RWPE1 (cell line): ENCODE data around the gene AP2A1.

ENCODE experiments used
- CTCF ChIA-PET: fragments of 350-600 bp; sonication (Branson Sonifier 250); formaldehyde crosslinking; extraction: SDS; loops from one replicate; lab custom pipeline; 2021; lab: Yijun Ruan, JAX
- POLR2A ChIA-PET: fragments of 400-600 bp; formaldehyde crosslinking; extraction: SDS; loops from one replicate; lab custom pipeline; 2020; ENCODE audit warnings: antibody characterized with exemption; ENCODE audit not compliant: low non-redundant PET; lab: Yijun Ruan, JAX
- DNase-seq: peaks from one replicate; pipeline ENCODE4 v3.0.0; 2012; ENCODE audit warnings: low spot score
- H3K27ac ChIP-seq: fragments of 450-650 bp; 2 replicates; pipeline ENCODE4 v1.5.1; 2017
- CTCF ChIP-seq: fragments of 450-650 bp; conservative IDR thresholded peaks from 2 replicates; pipeline ENCODE4 v1.5.1; 2017; ENCODE audit warnings: low read depth, mild to moderate bottlenecking

The AP2A1 gene

GRCh38 chr19:49811328-49811727 is 44.5 kb downstream of the AP2A1 start:
- peak overlapping the region; percentile 84; the same call in 1 of the 2 replicates for H3K27ac ChIP-seq
- no peak for TF ChIP-seq CTCF
- DNase-seq, result no peak
- ChIA-PET CTCF (interaction anchor here (0.6 kb wide), 1 partner anchor 111 kb away, joined by 3 read pairs; no protein-coding TSS in a partner anchor), POLR2A (no interaction called here)

- TF ChIP-seq CTCF, result no peak
- DNase-seq, result no peak
- H3K27ac ChIP-seq, result peak overlapping the region; percentile 84
- ChIA-PET POLR2A (no interaction called here), CTCF (interaction anchor here (0.6 to 0.7 kb wide), 2 partner anchors 16 to 46 kb away, joined by 3 read pairs; partner anchors contain the start of gene AP2A1)
Observed at GRCh38 chr19:49812452-49812996, 45.7 kb downstream of the AP2A1 start.

- POLR2A ChIA-PET, result no interaction called here
- peak; percentile 92 for DNase-seq
- H3K27ac ChIP-seq, result peak within 1 kb of the TSS; percentile 84
- no peak for TF ChIP-seq CTCF
- CTCF ChIA-PET, result interaction anchor here (0.6 to 0.7 kb wide), 2 partner anchors 17 to 46 kb away, joined by 3 read pairs; partner anchors contain the start of gene AP2A1
Observed at GRCh38 chr19:49812997-49813861, 46.4 kb downstream of the AP2A1 start, which contains the start of gene FUZ. TSS of gene FUZ (minus strand) at chr19:49813292. CDS start at chr19:49813106, 186 bp downstream.

- CTCF ChIA-PET, result no interaction called here
- H3K27ac ChIP-seq, result peak overlapping the region; percentile 65
- no peak for DNase-seq
- TF ChIP-seq CTCF, result no peak
- POLR2A ChIA-PET, result no interaction called here
Observed at GRCh38 chr19:49814010-49814409, 47.2 kb downstream of the AP2A1 start.

GRCh38 chr19:49816590-49816989 is 49.8 kb downstream of the AP2A1 start:
- CTCF ChIA-PET, result no interaction called here
- no peak for TF ChIP-seq CTCF
- peak overlapping the region; percentile 97 for H3K27ac ChIP-seq
- POLR2A ChIA-PET, result no interaction called here
- no peak for DNase-seq

- no peak for TF ChIP-seq CTCF
- peak; percentile 82 for DNase-seq
- CTCF ChIA-PET, result no interaction called here
Observed at GRCh38 chr19:49817964-49818648, 51.3 kb downstream of the AP2A1 start, which contains the start of gene MED25. TSS of gene MED25 (plus strand) at chr19:49818289. CDS start at chr19:49818342, 53 bp downstream.

More at GRCh38 chr19:49817964-49818648, 51.3 kb downstream of the AP2A1 start, which contains the start of gene MED25:
- peak within 1 kb of the TSS; percentile 97 for H3K27ac ChIP-seq
- POLR2A ChIA-PET, result interaction anchor here (0.8 kb wide), 1 partner anchor 21 kb away, joined by 10 read pairs; no protein-coding TSS in a partner anchor
